ENCODE measurements around the gene TMTC4. TPM values are rescaled to one million over a fixed set of nuclear protein-coding genes. Genes with fewer than 3 reads are reported as not detected.
"Not testable (repeated sequence)": the region's sequence is repeated elsewhere in the genome, so short reads cannot be mapped to it uniquely, and the experiment has no call there.

The TMTC4 gene
- total and polyA plus RNA-seq, 2 experiments from 2014 or later = 15.0 to 32.6 TPM

DNA sequence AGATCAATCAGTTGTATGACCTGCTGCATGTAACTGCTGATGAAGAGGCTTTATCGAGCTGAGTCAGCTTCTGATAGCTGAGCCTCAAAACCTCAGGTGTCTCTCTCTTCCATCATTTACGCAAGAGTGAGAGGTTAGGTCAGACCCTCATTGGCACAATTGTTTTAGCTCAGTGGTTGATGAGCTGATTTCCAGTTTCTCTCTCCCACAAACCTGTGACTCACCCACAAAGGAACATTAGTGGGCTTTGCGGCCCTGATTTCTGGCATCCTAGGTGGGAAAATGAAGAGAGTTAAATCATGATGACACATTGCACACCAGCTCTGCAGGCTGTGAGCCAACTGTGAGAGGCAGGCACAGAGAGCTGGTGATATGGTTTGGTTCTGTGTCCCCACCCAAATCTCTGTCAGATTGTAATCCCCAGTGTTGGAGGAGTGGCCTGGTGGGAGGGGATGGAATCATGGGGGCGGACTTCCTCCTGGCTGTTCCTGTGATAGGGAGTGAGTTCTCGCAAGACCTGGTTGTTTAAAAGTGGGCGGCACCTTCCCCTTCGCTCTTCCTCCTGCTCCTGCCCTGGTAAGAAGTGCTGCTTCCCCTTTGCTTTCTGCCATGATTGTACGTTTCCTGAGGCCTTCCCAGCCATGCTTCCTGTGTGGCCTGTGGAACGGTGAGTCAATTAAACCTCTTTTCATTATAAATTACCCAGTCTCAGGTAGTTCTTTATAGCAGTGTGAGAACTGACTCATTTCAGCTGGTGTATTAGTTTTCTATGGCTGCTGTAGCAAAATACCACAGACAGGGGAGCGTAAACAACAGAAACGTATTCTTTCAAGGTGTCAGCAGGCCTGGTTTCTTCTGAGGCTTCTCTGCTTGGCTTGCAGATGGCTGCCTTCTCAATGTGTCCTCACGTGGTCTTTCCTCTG, 33.5 kb upstream of the TMTC4 start:
- Histone ChIP-seq H3K9me2 (replicated peaks; ENCODE audit: insufficient read depth) (no peaks in the 10 kb centered on the region), H2AFZ (no peak overlapping the region), H3K4me1 (ENCODE audit: insufficient read depth) (no peaks in the 10 kb centered on the region), H3K4me2 (no peak overlapping the region), H3K27me3 (no peaks in the 10 kb centered on the region), H3K79me2 (no peaks in the 10 kb centered on the region), H3K27ac (no peak overlapping the region), H3K4me3 (no peak overlapping the region), H4K20me1 (ENCODE audit: insufficient read depth, poor library complexity, severe bottlenecking) (no peaks in the 10 kb centered on the region), H3K9me3 (ENCODE audit: low read depth) (no peaks in the 10 kb centered on the region), H3K36me3 (replicated peaks; ENCODE audit: insufficient read depth, low read depth) (no peaks in the 10 kb centered on the region)
- no peak for DNase-seq (ENCODE audit: low spot score)
- TF ChIP-seq, protein P1, sequence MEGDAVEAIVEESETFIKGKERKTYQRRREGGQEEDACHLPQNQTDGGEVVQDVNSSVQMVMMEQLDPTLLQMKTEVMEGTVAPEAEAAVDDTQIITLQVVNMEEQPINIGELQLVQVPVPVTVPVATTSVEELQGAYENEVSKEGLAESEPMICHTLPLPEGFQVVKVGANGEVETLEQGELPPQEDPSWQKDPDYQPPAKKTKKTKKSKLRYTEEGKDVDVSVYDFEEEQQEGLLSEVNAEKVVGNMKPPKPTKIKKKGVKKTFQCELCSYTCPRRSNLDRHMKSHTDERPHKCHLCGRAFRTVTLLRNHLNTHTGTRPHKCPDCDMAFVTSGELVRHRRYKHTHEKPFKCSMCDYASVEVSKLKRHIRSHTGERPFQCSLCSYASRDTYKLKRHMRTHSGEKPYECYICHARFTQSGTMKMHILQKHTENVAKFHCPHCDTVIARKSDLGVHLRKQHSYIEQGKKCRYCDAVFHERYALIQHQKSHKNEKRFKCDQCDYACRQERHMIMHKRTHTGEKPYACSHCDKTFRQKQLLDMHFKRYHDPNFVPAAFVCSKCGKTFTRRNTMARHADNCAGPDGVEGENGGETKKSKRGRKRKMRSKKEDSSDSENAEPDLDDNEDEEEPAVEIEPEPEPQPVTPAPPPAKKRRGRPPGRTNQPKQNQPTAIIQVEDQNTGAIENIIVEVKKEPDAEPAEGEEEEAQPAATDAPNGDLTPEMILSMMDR (IDR thresholded peaks at IDR 0.05; ENCODE audit: poor library complexity) = no peak
- TF ChIP-seq EZH2 (IDR thresholded peaks at IDR 0.05; ENCODE audit: borderline replicate concordance) (no peak), EZH2phosphoT487 (IDR thresholded peaks at IDR 0.05; ENCODE audit: low read depth, severe bottlenecking, unreplicated experiment) (no peak)
- 91% methylated on average over 12 of the region's 12 CpGs for WGBS (ENCODE audit: low lambda C conversion rate, missing lambda C conversion rate)

DNA sequence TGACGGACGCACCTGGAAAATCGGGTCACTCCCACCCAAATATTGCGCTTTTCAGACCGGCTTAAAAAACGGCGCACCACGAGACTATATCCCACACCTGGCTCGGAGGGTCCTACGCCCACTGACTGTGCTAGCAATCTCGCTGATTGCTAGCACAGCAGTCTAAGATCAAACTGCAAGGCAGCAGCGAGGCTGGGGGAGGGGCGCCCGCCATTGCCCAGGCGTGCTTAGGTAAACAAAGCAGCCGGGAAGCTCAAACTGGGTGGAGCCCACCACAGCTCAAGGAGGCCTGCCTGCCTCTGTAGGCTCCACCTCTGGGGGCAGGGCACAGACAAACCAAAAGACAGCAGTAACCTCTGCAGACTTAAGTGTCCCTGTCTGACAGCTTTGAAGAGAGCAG, 23.7 kb upstream of the TMTC4 start:
- H3K4me1 ChIP-seq (ENCODE audit: insufficient read depth); H3K9me3 ChIP-seq (ENCODE audit: low read depth); H2AFZ ChIP-seq; H3K4me2 ChIP-seq; H3K36me3 ChIP-seq (replicated peaks; ENCODE audit: insufficient read depth, low read depth); H3K79me2 ChIP-seq; H3K4me3 ChIP-seq; H3K27me3 ChIP-seq; DNase-seq (ENCODE audit: low spot score); H3K27ac ChIP-seq; H4K20me1 ChIP-seq (ENCODE audit: insufficient read depth, poor library complexity, severe bottlenecking); H3K9me2 ChIP-seq (replicated peaks; ENCODE audit: insufficient read depth): not testable (repeated sequence)
- 80% methylated on average over 1 of the region's 16 CpGs for WGBS (ENCODE audit: low lambda C conversion rate, missing lambda C conversion rate)

DNA sequence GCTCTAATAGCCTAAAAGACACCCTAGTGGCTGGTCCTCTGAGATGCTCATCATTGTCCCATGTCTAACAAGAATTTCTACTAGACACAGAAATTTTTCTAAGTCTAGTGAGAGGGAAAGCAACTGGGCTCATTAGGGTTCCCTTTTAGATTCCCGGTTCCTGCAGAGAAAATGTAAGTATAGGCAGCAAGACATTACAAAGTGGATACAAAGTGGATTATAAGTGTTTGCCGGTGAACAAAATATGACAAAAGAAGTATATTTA, 20.8 kb upstream of the TMTC4 start:
- 97% methylated on average over 2 of the region's 2 CpGs for WGBS (ENCODE audit: low lambda C conversion rate, missing lambda C conversion rate)
- no peak for DNase-seq (ENCODE audit: low spot score)
- Histone ChIP-seq H3K9me3 (ENCODE audit: low read depth) (no peaks in the 10 kb centered on the region), H4K20me1 (ENCODE audit: insufficient read depth, poor library complexity, severe bottlenecking) (no peaks in the 10 kb centered on the region), H3K4me2 (no peak overlapping the region), H3K4me1 (ENCODE audit: insufficient read depth) (no peaks in the 10 kb centered on the region), H3K79me2 (no peaks in the 10 kb centered on the region), H3K27ac (no peak overlapping the region), H2AFZ (no peak overlapping the region), H3K4me3 (no peak overlapping the region), H3K36me3 (replicated peaks; ENCODE audit: insufficient read depth, low read depth) (no peaks in the 10 kb centered on the region), H3K9me2 (replicated peaks; ENCODE audit: insufficient read depth) (no peaks in the 10 kb centered on the region), H3K27me3 (no peaks in the 10 kb centered on the region)
- TF ChIP-seq EZH2 (IDR thresholded peaks at IDR 0.05; ENCODE audit: borderline replicate concordance) (no peak), EZH2phosphoT487 (IDR thresholded peaks at IDR 0.05; ENCODE audit: low read depth, severe bottlenecking, unreplicated experiment) (no peak)
- TF ChIP-seq, protein P1 (IDR thresholded peaks at IDR 0.05; ENCODE audit: poor library complexity) = no peak

DNA sequence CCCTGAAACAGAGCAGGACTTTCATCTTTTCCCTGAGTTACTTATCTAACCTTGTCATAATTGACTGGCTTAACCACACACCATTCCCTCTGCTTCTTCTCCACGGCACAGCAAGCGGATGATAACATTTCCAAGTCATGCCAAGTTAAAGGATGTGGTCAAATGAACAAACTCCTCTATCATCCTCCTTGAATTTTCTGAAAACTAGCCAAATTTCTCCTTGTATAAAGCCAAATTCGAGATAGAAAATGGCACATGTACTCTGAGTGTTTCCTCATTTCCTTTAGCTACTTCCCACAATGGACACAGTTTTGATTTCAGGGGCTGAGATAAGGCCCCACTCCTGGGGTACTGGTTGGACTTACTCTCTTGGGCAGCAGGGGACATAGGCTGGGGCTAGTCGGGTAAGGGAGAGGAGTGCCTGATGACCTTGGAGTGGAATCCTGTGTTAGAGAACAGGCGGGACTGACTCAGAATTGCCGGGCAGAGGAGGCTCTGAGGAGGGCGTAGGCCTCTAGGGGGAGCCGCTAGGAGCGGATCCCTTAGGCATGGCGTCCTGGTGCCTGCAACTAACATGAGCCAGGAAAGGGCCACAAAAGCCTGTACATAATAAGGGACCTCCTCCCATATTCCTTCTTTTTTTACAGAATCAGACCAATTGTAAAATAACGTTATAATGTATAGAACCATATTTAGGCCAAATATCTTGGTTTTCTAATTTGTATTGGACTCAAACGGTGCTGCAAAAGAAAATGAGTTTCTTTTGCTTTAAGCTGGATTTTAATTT, 20.3 kb upstream of the TMTC4 start:
- TF ChIP-seq, protein P1 (IDR thresholded peaks at IDR 0.05; ENCODE audit: poor library complexity) = peak; percentile 49
- TF ChIP-seq EZH2phosphoT487 (IDR thresholded peaks at IDR 0.05; ENCODE audit: low read depth, severe bottlenecking, unreplicated experiment) = no peak
- Histone ChIP-seq H3K9me2 (replicated peaks; ENCODE audit: insufficient read depth) (no peaks in the 10 kb centered on the region), H3K4me1 (ENCODE audit: insufficient read depth) (no peaks in the 10 kb centered on the region), H3K27ac (no peak overlapping the region), H2AFZ (no peak overlapping the region), H4K20me1 (ENCODE audit: insufficient read depth, poor library complexity, severe bottlenecking) (no peaks in the 10 kb centered on the region), H3K36me3 (replicated peaks; ENCODE audit: insufficient read depth, low read depth) (no peaks in the 10 kb centered on the region), H3K27me3 (no peaks in the 10 kb centered on the region), H3K9me3 (ENCODE audit: low read depth) (no peaks in the 10 kb centered on the region), H3K4me2 (no peak overlapping the region), H3K79me2 (no peaks in the 10 kb centered on the region), H3K4me3 (no peak overlapping the region)
- WGBS (ENCODE audit: low lambda C conversion rate, missing lambda C conversion rate) = 28% methylated on average over 12 of the region's 12 CpGs
- peak; percentile 72 for DNase-seq (ENCODE audit: low spot score)

Data from hepatocyte (in vitro differentiated cells).